Panc1 (cell line): ENCODE measurements around the gene CAPZA1. TPM values are rescaled to one million over a fixed set of nuclear protein-coding genes. Genes with fewer than 3 reads are reported as not detected.
A peak's percentile ranks its signal among the peaks of the same experiment; 100 is the strongest.

Experiments used
- ATAC-seq: fragments of 200-7000 bp; cut with Tn5 transposase; 2 replicates; pipeline ENCODE4 v1.9.1; 2020; ENCODE audit warnings: mild to moderate bottlenecking, moderate library complexity
- BruUV-seq: library from RNA; stranded (reverse); fragments of 400-500 nt; replicated peaks from 2 replicates; lab custom pipeline; 2021; lab: Mats Ljungman, UMichigan
- CTCF ChIA-PET: fragments of 300-600 bp; sonication (Branson Sonifier 250); formaldehyde crosslinking; loops from one replicate; lab custom pipeline; 2022; ENCODE audit warnings: antibody characterized with exemption; lab: Charles Lee
- POLR2A ChIA-PET: fragments of 300-600 bp; sonication (Branson Sonifier 250); formaldehyde crosslinking; loops from one replicate; lab custom pipeline; 2022; ENCODE audit warnings: antibody characterized with exemption; lab: Charles Lee
- DNase-seq: peaks from one replicate; pipeline ENCODE4 v3.0.0-alpha.2; 2010; ENCODE audit warnings: low read depth, low spot score
- H3K27ac ChIP-seq: 2 replicates; pipeline ENCODE4 v1.5.1; 2011; ENCODE audit warnings: mild to moderate bottlenecking, low read length, inconsistent platforms
- H3K27me3 ChIP-seq: fragments of 200-500 bp; sonication (Bioruptor generic); 2 replicates; pipeline ENCODE4 v1.6.0; 2014; ENCODE audit warnings: low read length, inconsistent platforms; ENCODE audit not compliant: control insufficient read depth, insufficient read depth
- H3K36me3 ChIP-seq: fragments of 200-500 bp; sonication (Bioruptor generic); 2 replicates; pipeline ENCODE4 v1.5.1; 2014; ENCODE audit warnings: inconsistent platforms, mild to moderate bottlenecking, low read length, moderate library complexity; ENCODE audit not compliant: control insufficient read depth, insufficient read depth
- H3K4me1 ChIP-seq: 2 replicates; pipeline ENCODE4 v1.5.1; 2011; ENCODE audit warnings: inconsistent platforms, mild to moderate bottlenecking, low read length, moderate library complexity; ENCODE audit not compliant: control insufficient read depth, insufficient read depth
- H3K4me3 ChIP-seq, 2 experiments: 2 replicates each; pipeline ENCODE4 v1.5.1; 2011 to 2012; ENCODE audit warnings: low read depth in 2 of 2, low read length in 2 of 2, mild to moderate bottlenecking in 2 of 2, inconsistent platforms in 1 of 2, moderate library complexity in 1 of 2
- H3K9me3 ChIP-seq: fragments of 200-500 bp; sonication (Bioruptor generic); 2 replicates; pipeline ENCODE4 v1.5.1; 2014; ENCODE audit warnings: low read depth, mild to moderate bottlenecking, inconsistent platforms, low read length, moderate library complexity; ENCODE audit not compliant: control insufficient read depth, insufficient read depth
- CTCF ChIP-seq: fragments of 450-650 bp; IDR thresholded peaks from 2 replicates; pipeline ENCODE4 v1.5.1; 2017; ENCODE audit warnings: mild to moderate bottlenecking
- POLR2AphosphoS5 ChIP-seq: IDR thresholded peaks from 2 replicates; pipeline ENCODE4 v1.6.1; 2012; ENCODE audit warnings: mild to moderate bottlenecking, low read depth, low read length, moderate library complexity
- REST ChIP-seq, 2 experiments: IDR thresholded peaks; 2 replicates each; pipeline ENCODE4 v1.6.1; 2011 to 2012; ENCODE audit warnings: low read depth in 2 of 2, control low read depth in 1 of 2, low read length in 1 of 2, mild to moderate bottlenecking in 1 of 2, moderate library complexity in 1 of 2; ENCODE audit not compliant: insufficient read depth in 1 of 2
- SIN3A ChIP-seq: IDR thresholded peaks from 2 replicates; pipeline ENCODE4 v1.6.1; 2012; ENCODE audit warnings: low read depth, mild to moderate bottlenecking, low read length, moderate library complexity, borderline replicate concordance; ENCODE audit not compliant: insufficient read depth
- TCF7L2 ChIP-seq: IDR thresholded peaks from 2 replicates; pipeline ENCODE4 v1.6.1; 2011; ENCODE audit warnings: mild to moderate bottlenecking, low read depth, low read length, inconsistent platforms
- in situ Hi-C: cut with HindIII; loops from 2 replicates; pipeline ENCODE4 v1.10.0; 2016; ENCODE audit warnings: low sequenced_read_pairs, low pct_unique_long_range_greater_than_20kb
- intact Hi-C: fragments of 100-400 bp; cut with micrococcal nuclease; formaldehyde crosslinking; loops from one replicate; pipeline ENCODE4 v1.10.0; 2022; ENCODE audit not compliant: unreplicated experiment
- total RNA-seq: library from RNA; stranded (reverse); gene quantifications from one replicate; pipeline ENCODE4 v1.2.1, GENCODE V29; 2021; ENCODE audit not compliant: unreplicated experiment

The CAPZA1 gene
- total RNA-seq, 1 experiment from 2014 or later, result 128 TPM

- ATAC-seq (no peak), DNase-seq (no peak)
- H3K4me3 ChIP-seq, result no peak overlapping the region
- BruUV-seq, result no TSS peak
- TF ChIP-seq TCF7L2, result no peak
- TF ChIP-seq REST (IDR thresholded peaks at IDR 0.05; ENCODE audit: insufficient read depth in 1 of 2, low read depth in 2 of 2, low read length in 1 of 2), result no peak
- TF ChIP-seq CTCF, result no peak
- no peak for TF ChIP-seq SIN3A
- TF ChIP-seq POLR2AphosphoS5, result no peak
- POLR2A ChIA-PET, result no interaction called here
- intact Hi-C loops, result no loop called here
- CTCF ChIA-PET, result no interaction called here
- no peaks in the 10 kb centered on the region for H3K9me3 ChIP-seq
- no peaks in the 10 kb centered on the region for H3K27me3 ChIP-seq
- in situ Hi-C loops, result no loop called here
- H3K36me3 ChIP-seq, result no peaks in the 10 kb centered on the region; the same call in 1 of the 2 replicates
- no peak overlapping the region; the same call in 1 of the 2 replicates for H3K27ac ChIP-seq
- peaks cover 17% of the 10 kb centered on the region for H3K4me1 ChIP-seq
These were observed 8.9 kb downstream of the CAPZA1 start for GRCh38 chr1:112628516-112628915.

GRCh38 chr1:112629256-112629655 lies 9.6 kb downstream of the CAPZA1 start:
- Histone ChIP-seq H3K4me3 (no peak overlapping the region), H3K27ac (peak overlapping the region; percentile 51), H3K9me3 (no peaks in the 10 kb centered on the region), H3K27me3 (no peaks in the 10 kb centered on the region), H3K36me3 (no peaks in the 10 kb centered on the region; the same call in 1 of the 2 replicates), H3K4me1 (peaks cover 17% of the 10 kb centered on the region)
- intact Hi-C loops, result no loop called here
- ATAC-seq, result no peak
- no TSS peak for BruUV-seq
- ChIA-PET CTCF (no interaction called here), POLR2A (no interaction called here)
- TF ChIP-seq REST (IDR thresholded peaks at IDR 0.05; ENCODE audit: insufficient read depth in 1 of 2, low read depth in 2 of 2, low read length in 1 of 2) (no peak), SIN3A (no peak), POLR2AphosphoS5 (no peak), TCF7L2 (no peak), CTCF (no peak)
- DNase-seq, result no peak
- in situ Hi-C loops, result no loop called here
